GM12878 (cell line): ENCODE results near the gene CENPH. TPM values are rescaled to one million over a fixed set of nuclear protein-coding genes. Genes with fewer than 3 reads are reported as not detected.

Source experiments
- ATAC-seq: fragments of 200-7000 bp; cut with Tn5 transposase; 3 replicates; pipeline ENCODE4 v1.9.1; 2020; ENCODE audit warnings: mild to moderate bottlenecking, moderate library complexity
- BruUV-seq: library from RNA; stranded (reverse); fragments of 400-500 nt; replicated peaks from 2 replicates; lab custom pipeline; 2021; lab: Mats Ljungman, UMichigan
- CTCF ChIA-PET: fragments of 300-600 bp; sonication (Branson Sonifier 250); formaldehyde crosslinking; extraction: SDS; loops from one replicate; lab custom pipeline; 2021; ENCODE audit warnings: inconsistent platforms; lab: Yijun Ruan, JAX
- POLR2A ChIA-PET: fragments of 350-600 bp; formaldehyde crosslinking; extraction: SDS; loops from one replicate; lab custom pipeline; 2021; ENCODE audit warnings: inconsistent platforms; lab: Charles Lee
- RAD21 ChIA-PET: fragments of 300-600 bp; sonication (Branson Sonifier 250); formaldehyde crosslinking; loops from one replicate; lab custom pipeline; 2023; ENCODE audit warnings: antibody characterized with exemption; ENCODE audit not compliant: unreplicated experiment; lab: Charles Lee
- SMC1A ChIA-PET: fragments of 300-600 bp; sonication (Branson Sonifier 250); formaldehyde crosslinking; loops from one replicate; lab custom pipeline; 2023; ENCODE audit not compliant: unreplicated experiment, uncharacterized antibody; lab: Charles Lee
- DNase-seq: peaks from one replicate; pipeline ENCODE4 v3.0.0-alpha.2; 2011; ENCODE audit warnings: low read depth, low spot score
- FAIRE-seq: peaks from 3 replicates; lab custom pipeline; 2011; peaks lifted over from hg19 to GRCh38; lab: Jason Lieb, UNC
- H2AFZ ChIP-seq: 2 replicates; pipeline ENCODE4 v1.6.0; 2011; ENCODE audit warnings: low read depth, low read length, control low read depth; ENCODE audit not compliant: control insufficient read depth
- H3K27ac ChIP-seq: 2 replicates; pipeline ENCODE4 v1.5.1; 2011; ENCODE audit warnings: control low read depth; ENCODE audit not compliant: control insufficient read depth, insufficient read depth
- H3K27me3 ChIP-seq, 2 experiments: replicated peaks in 1 of 2; 2 replicates each; pipeline versions ENCODE4 v1.6.0 to v1.6.1; 2011; ENCODE audit warnings: low read length in 1 of 2; ENCODE audit not compliant: control insufficient read depth in 2 of 2, insufficient read depth in 2 of 2
- H3K36me3 ChIP-seq, 2 experiments: 2 replicates each; pipeline ENCODE4 v1.5.1; 2011; ENCODE audit warnings: low read length in 1 of 2; ENCODE audit not compliant: control insufficient read depth in 2 of 2, insufficient read depth in 2 of 2
- H3K4me1 ChIP-seq: 2 replicates; pipeline ENCODE4 v1.6.1; 2011; ENCODE audit warnings: mild to moderate bottlenecking, low read length, moderate library complexity, mixed read lengths; ENCODE audit not compliant: control insufficient read depth, insufficient read depth
- H3K4me2 ChIP-seq: 2 replicates; pipeline ENCODE4 v1.6.0; 2011; ENCODE audit warnings: control low read depth; ENCODE audit not compliant: control insufficient read depth, insufficient read depth
- H3K4me3 ChIP-seq: fragments of 200-600 bp; sonication (generic); 2 replicates; pipeline ENCODE4 v1.5.1; 2016
- H3K79me2 ChIP-seq: 2 replicates; pipeline ENCODE4 v1.6.0; 2011; ENCODE audit warnings: low read length; ENCODE audit not compliant: control insufficient read depth, insufficient read depth
- H3K9ac ChIP-seq: 2 replicates; pipeline ENCODE4 v1.8.0; 2011; ENCODE audit warnings: low read length, control low read depth, mixed read lengths; ENCODE audit not compliant: control insufficient read depth, insufficient read depth
- H3K9me3 ChIP-seq: replicated peaks from 3 replicates; pipeline ENCODE4 v1.5.1; 2011; ENCODE audit warnings: mild to moderate bottlenecking, low read length; ENCODE audit not compliant: control insufficient read depth, insufficient read depth
- H4K20me1 ChIP-seq: 2 replicates; pipeline ENCODE4 v1.6.0; 2011; ENCODE audit not compliant: control insufficient read depth, insufficient read depth
- RAD51 ChIP-seq: fragments of 450-650 bp; IDR thresholded peaks from 2 replicates; pipeline ENCODE4 v1.6.1; 2016; ENCODE audit warnings: moderate library complexity, mild to moderate bottlenecking, inconsistent platforms
- ZBTB4 ChIP-seq: fragments of 450-650 bp; formaldehyde crosslinking; IDR thresholded peaks from 2 replicates; pipeline ENCODE4 v1.4.0; 2022; ENCODE audit warnings: mild to moderate bottlenecking, moderate library complexity
- WGBS: methylation state at CpG from one replicate; pipeline ENCODE4 v1.1.6; 2016; ENCODE audit warnings: low lambda C conversion rate; ENCODE audit not compliant: insufficient replicate concordance, insufficient coverage; ENCODE audit errors: missing lambda C conversion rate; 5-methylcytosine and 5-hydroxymethylcytosine counted together
- in situ Hi-C: fragments of 300-500 bp; cut with MboI; formaldehyde crosslinking; loops from 9 replicates; pipeline ENCODE4 v1.14.3; 2018; ENCODE audit warnings: mixed read lengths
- intact Hi-C: fragments of 100-400 bp; cut with micrococcal nuclease; formaldehyde crosslinking; loops from one replicate; pipeline ENCODE4 v1.14.2; 2022; ENCODE audit not compliant: unreplicated experiment
- polyA plus RNA-seq, 11 experiments: library from polyadenylated mRNA; depleted of rRNA in 4 of 11; unstranded in 6 of 11; stranded (reverse) in 5 of 11; fragments of >200 nt; fragmentation: Nextera tagmentation in 4 of 11; fragmentation: Illumina TruSeq in 1 of 11; extraction: Ambion mirVana in 4 of 11; extraction: Trizol in 1 of 11; gene quantifications; 1 replicate in 1 of 11; 2 replicates in 10 of 11; pipeline versions ENCODE4 v1.2.1 to v1.2.3, GENCODE V29; 2011 to 2016; ENCODE audit warnings: inconsistent platforms in 2 of 11, missing spikeins in 2 of 11, low read depth in 1 of 11
- total RNA-seq, 4 experiments: library from RNA; depleted of rRNA in 3 of 4; stranded (reverse); fragments of >200 nt in 3 of 4; fragmentation: Illumina TruSeq in 1 of 4; extraction: Trizol in 1 of 4; gene quantifications; 2 replicates each; pipeline versions ENCODE4 v1.2.1 to v1.2.3, GENCODE V29; 2013 to 2021

The CENPH gene
- total and polyA plus RNA-seq, 10 of the 15 experiments (the other 5 are each of a cell fraction or from before 2014, with no cell fraction given), result 7.3 to 65.6 (median 45.9) TPM

- peak overlapping the region; percentile 32 for H3K4me2 ChIP-seq
- H3K27ac ChIP-seq, result peak overlapping the region; percentile 92; the same call in 1 of the 2 replicates
- intact Hi-C loops (no loop called here), in situ Hi-C loops (loop anchor here (5.0 kb wide), 1 partner anchor 120 kb away; no protein-coding TSS in a partner anchor)
- H4K20me1 ChIP-seq, result no peaks in the 10 kb centered on the region
- no peak for TF ChIP-seq ZBTB4 (CRISPR knock-in tag)
- 0 out of 2 replicates have a peak, but pooled peaks have one; percentile 19 for TF ChIP-seq RAD51
- ChIA-PET SMC1A (no interaction called here), POLR2A (interaction anchor here (0.7 to 1.6 kb wide), 6 partner anchors 8 to 1001 kb away, joined by 3 to 4 read pairs (median 3); partner anchors contain the start of genes CCDC125 and CDK7), RAD21 (interaction anchor here (0.7 kb wide), 1 partner anchor 124 kb away, joined by 3 read pairs; the partner anchor contains the start of gene SLC30A5), CTCF (no interaction called here)
- no peak overlapping the region; the same call in 1 of the 2 replicates for H3K9ac ChIP-seq
- H3K79me2 ChIP-seq, result peaks cover 24% of the 10 kb centered on the region
- H3K4me1 ChIP-seq, result peaks cover 4% of the 10 kb centered on the region; the same call in 1 of the 2 replicates
- no peak for DNase-seq
- H2AFZ ChIP-seq, result peak overlapping the region; percentile 99
- BruUV-seq, result TSS peak; percentile 85
- no peak for ATAC-seq
- no peaks in the 10 kb centered on the region for H3K27me3 ChIP-seq
- 1% methylated on average over 6 of the region's 6 CpGs for WGBS
- no peaks in the 10 kb centered on the region; a peak in 1 of 4 replicates for H3K36me3 ChIP-seq
- H3K9me3 ChIP-seq, result no peaks in the 10 kb centered on the region
- H3K4me3 ChIP-seq, result peak overlapping the region; percentile 88
- no peak for FAIRE-seq
These were observed 27.7 kb downstream of the CENPH start for GRCh38 chr5:69217151-69217511.
